HCT116 (cell line): ENCODE results near the gene TNRC6A. TPM values are rescaled to one million over a fixed set of nuclear protein-coding genes. Genes with fewer than 3 reads are reported as not detected.

Source experiments
- ATAC-seq: fragments of 200-7000 bp; cut with Tn5 transposase; 2 replicates; pipeline ENCODE4 v1.9.1; 2020; ENCODE audit warnings: mild to moderate bottlenecking, moderate library complexity
- BruUV-seq: library from RNA; stranded (reverse); fragments of 400-500 nt; replicated peaks from 2 replicates; lab custom pipeline; 2021; lab: Mats Ljungman, UMichigan
- CTCF ChIA-PET: fragments of 300-600 bp; sonication (Branson Sonifier 250); formaldehyde crosslinking; loops from one replicate; lab custom pipeline; 2021; ENCODE audit warnings: antibody characterized with exemption; lab: Charles Lee
- POLR2A ChIA-PET: fragments of 300-600, 350-600 bp; sonication (Branson Sonifier 250); formaldehyde crosslinking; loops from one replicate; lab custom pipeline; 2021; ENCODE audit warnings: antibody characterized with exemption; lab: Charles Lee
- RAD21 ChIA-PET, 2 experiments: fragments of 300-600 bp; sonication (Branson Sonifier 250); formaldehyde crosslinking; loops; one replicate each; lab custom pipeline; 2023; ENCODE audit warnings: low total read pairs in 2 of 2; ENCODE audit not compliant: uncharacterized antibody in 2 of 2, unreplicated experiment in 2 of 2, low non-redundant PET in 1 of 2; lab: Charles Lee
- DNase-seq: peaks from one replicate; pipeline ENCODE4 v3.0.0-alpha.2; 2010; ENCODE audit warnings: low read depth, low spot score
- H2AFZ ChIP-seq: fragments of 200-600 bp; shearing (Covaris generic), sonication (generic); 2 replicates; pipeline ENCODE4 v1.6.1; 2017; ENCODE audit warnings: low read depth, mixed run types, mixed read lengths, antibody characterized with exemption, low read length; ENCODE audit not compliant: poor library complexity, severe bottlenecking
- H3K27ac ChIP-seq: 2 replicates; pipeline ENCODE4 v1.5.1; 2012; ENCODE audit warnings: low read depth, low read length
- H3K27me3 ChIP-seq: fragments of 200-600 bp; sonication (generic); 2 replicates; pipeline ENCODE4 v1.6.1; 2016; ENCODE audit warnings: mixed run types, low read length, mixed read lengths; ENCODE audit not compliant: insufficient read depth
- H3K36me3 ChIP-seq, 2 experiments: fragments of 200-500 bp in 1 of 2; fragments of 200-600 bp in 1 of 2; sonication (Bioruptor generic) in 1 of 2; sonication (generic) in 1 of 2; 2 replicates each; pipeline versions ENCODE4 v1.5.1 to v1.6.1; 2014 to 2016; ENCODE audit warnings: low read length in 2 of 2, inconsistent platforms in 1 of 2, mixed read lengths in 1 of 2, mixed run types in 1 of 2; ENCODE audit not compliant: insufficient read depth in 2 of 2, control insufficient read depth in 1 of 2
- H3K4me1 ChIP-seq, 2 experiments: fragments of 200-600 bp in 1 of 2; sonication (generic) in 1 of 2; 2 replicates each; pipeline versions ENCODE4 v1.5.1 to v1.6.1; 2012 to 2017; ENCODE audit warnings: low read length in 2 of 2, inconsistent platforms in 1 of 2, mild to moderate bottlenecking in 1 of 2, mixed read lengths in 1 of 2, mixed run types in 1 of 2, moderate library complexity in 1 of 2; ENCODE audit not compliant: insufficient read depth in 2 of 2, control insufficient read depth in 1 of 2
- H3K4me2 ChIP-seq: fragments of 200-600 bp; sonication (generic); 2 replicates; pipeline ENCODE4 v1.6.1; 2017; ENCODE audit warnings: mixed run types, low read length, mixed read lengths
- H3K4me3 ChIP-seq, 2 experiments: fragments of 200-600 bp in 1 of 2; sonication (generic) in 1 of 2; replicated peaks in 1 of 2; 2 replicates each; pipeline ENCODE4 v1.5.1; 2011 to 2016; ENCODE audit warnings: low read length in 2 of 2, control low read depth in 1 of 2, low read depth in 1 of 2, mild to moderate bottlenecking in 1 of 2, mixed read lengths in 1 of 2, mixed run types in 1 of 2
- H3K79me2 ChIP-seq: fragments of 200-600 bp; sonication (generic); 2 replicates; pipeline ENCODE4 v1.6.1; 2017; ENCODE audit warnings: mild to moderate bottlenecking, mixed run types, low read length, moderate library complexity, mixed read lengths; ENCODE audit not compliant: insufficient read depth
- H3K9ac ChIP-seq: fragments of 200-600 bp; sonication (generic); 2 replicates; pipeline ENCODE4 v1.6.1; 2016; ENCODE audit warnings: low read length, mixed read lengths
- H3K9me2 ChIP-seq: fragments of 200-600 bp; sonication (generic), shearing (Covaris generic); 2 replicates; pipeline ENCODE4 v1.6.1; 2017; ENCODE audit warnings: mixed run types, mild to moderate bottlenecking, moderate library complexity; ENCODE audit not compliant: insufficient read depth
- H3K9me3 ChIP-seq, 2 experiments: fragments of 200-500 bp in 1 of 2; fragments of 200-600 bp in 1 of 2; sonication (Bioruptor generic) in 1 of 2; sonication (generic) in 1 of 2; 2 replicates each; pipeline ENCODE4 v1.6.1; 2014 to 2017; ENCODE audit warnings: low read length in 2 of 2, mixed read lengths in 2 of 2, inconsistent platforms in 1 of 2, low read depth in 1 of 2, mild to moderate bottlenecking in 1 of 2, mixed run types in 1 of 2, moderate library complexity in 1 of 2; ENCODE audit not compliant: control insufficient read depth in 1 of 2, insufficient read depth in 1 of 2
- H4K20me1 ChIP-seq: fragments of 200-600 bp; sonication (generic), shearing (Covaris generic); 2 replicates; pipeline ENCODE4 v1.6.1; 2017; ENCODE audit warnings: mixed run types, mild to moderate bottlenecking, moderate library complexity; ENCODE audit not compliant: insufficient read depth
- CBX3 ChIP-seq: IDR thresholded peaks from 2 replicates; pipeline ENCODE4 v1.6.1; 2012; ENCODE audit warnings: low read depth
- CTCF ChIP-seq, 3 experiments: fragments of 200-600 bp in 1 of 3; sonication (generic) in 1 of 3; IDR thresholded peaks in 2 of 3; conservative IDR thresholded peaks in 1 of 3; 2 replicates each; pipeline ENCODE4 v1.5.1; 2012 to 2017; ENCODE audit warnings: low read depth in 2 of 3, low read length in 2 of 3, antibody characterized with exemption in 1 of 3, borderline replicate concordance in 1 of 3, control low read depth in 1 of 3, mild to moderate bottlenecking in 1 of 3, mixed read lengths in 1 of 3, mixed run types in 1 of 3, moderate library complexity in 1 of 3; ENCODE audit not compliant: insufficient read depth in 1 of 3
- EZH2 ChIP-seq: fragments of 200-600 bp; sonication (generic); IDR thresholded peaks from 2 replicates; pipeline ENCODE4 v1.6.1; 2017; ENCODE audit warnings: antibody characterized with exemption, mixed run types
- EZH2phosphoT487 ChIP-seq: fragments of 200-600 bp; IDR thresholded peaks from 2 replicates; pipeline ENCODE4 v1.6.1; 2018; ENCODE audit warnings: antibody characterized with exemption, borderline replicate concordance
- JUND ChIP-seq: IDR thresholded peaks from 2 replicates; pipeline ENCODE4 v1.6.1; 2012
- MAX ChIP-seq: IDR thresholded peaks from 2 replicates; pipeline ENCODE4 v1.6.1; 2012
- POLR2AphosphoS5 ChIP-seq: IDR thresholded peaks from 2 replicates; pipeline ENCODE4 v1.6.1; 2011; ENCODE audit warnings: mild to moderate bottlenecking, low read depth, low read length, moderate library complexity
- RAD21 ChIP-seq: IDR thresholded peaks from 2 replicates; pipeline ENCODE4 v1.6.1; 2012; ENCODE audit warnings: low read depth, mild to moderate bottlenecking
- SP1 ChIP-seq: IDR thresholded peaks from 2 replicates; pipeline ENCODE4 v1.6.1; 2012; ENCODE audit warnings: low read depth
- TCF7L2 ChIP-seq: IDR thresholded peaks from 2 replicates; pipeline ENCODE4 v1.7.0; 2011; ENCODE audit warnings: borderline replicate concordance, inconsistent platforms; ENCODE audit not compliant: insufficient read depth, insufficient read length; ENCODE audit errors: extremely low read depth
- YY1 ChIP-seq: IDR thresholded peaks from 2 replicates; pipeline ENCODE4 v1.6.1; 2011; ENCODE audit warnings: low read length, low read depth, moderate library complexity, mild to moderate bottlenecking; ENCODE audit not compliant: insufficient replicate concordance; ENCODE audit errors: extremely low read depth
- ZNF274 ChIP-seq: fragments of 200-500 bp; sonication (Bioruptor generic); IDR thresholded peaks from 2 replicates; pipeline ENCODE4 v1.6.1; 2014; ENCODE audit warnings: mild to moderate bottlenecking, low read depth, low read length, inconsistent platforms
- intact Hi-C: fragments of 100-400 bp; cut with micrococcal nuclease; formaldehyde crosslinking; loops from 2 replicates; pipeline ENCODE4 v1.10.0; 2022
- total RNA-seq: library from RNA; stranded (reverse); gene quantifications from one replicate; pipeline ENCODE4 v1.2.1, GENCODE V29; 2021; ENCODE audit not compliant: unreplicated experiment
- TF ChIP-seq, protein P1 (sequence below): IDR thresholded peaks from 2 replicates; pipeline ENCODE4 v1.6.1; 2012

Gene TNRC6A
- total RNA-seq, 1 experiment from 2014 or later, result 37.0 TPM

DNA sequence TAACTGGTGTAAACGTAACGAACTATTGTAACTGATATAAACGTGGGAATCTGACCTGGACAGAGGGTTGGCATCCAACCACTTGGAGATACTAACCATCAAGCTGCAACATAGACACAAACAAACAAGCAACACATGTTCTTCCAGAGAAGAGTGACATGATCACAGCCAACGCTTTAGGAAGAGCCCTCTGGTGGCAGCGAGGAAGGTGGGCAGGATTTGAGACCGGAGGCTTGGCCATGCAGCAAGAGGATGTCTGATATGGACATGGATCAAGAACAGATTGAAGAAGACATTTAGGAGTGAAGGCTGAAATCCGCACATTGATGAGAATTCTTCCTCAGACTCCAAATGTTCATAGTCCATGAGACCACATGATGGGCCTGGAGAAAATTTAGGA, 40.3 kb upstream of the TNRC6A start:
- no TSS peak for BruUV-seq
- no peak overlapping the region for H3K4me3 ChIP-seq
- TF ChIP-seq SP1 (no peak), EZH2phosphoT487 (no peak), RAD21 (peak; percentile 70), CBX3 (no peak; the same call in 1 of the 2 replicates), EZH2 (no peak), MAX (peak; percentile 55; the same call in 1 of the 2 replicates), CTCF (IDR thresholded peaks at IDR 0.05 in 2 of 3, conservative IDR thresholded peaks at IDR 0.05 in 1 of 3; ENCODE audit: borderline replicate concordance in 1 of 3, insufficient read depth in 1 of 3, low read depth in 2 of 3, low read length in 2 of 3) (peak; percentile 63 to 89 (median 86); a peak in 5 of 6 replicates), ZNF274 (no peak), TCF7L2 (no peak), POLR2AphosphoS5 (no peak), YY1 (no peak), JUND (no peak)
- TF ChIP-seq, protein P1, sequence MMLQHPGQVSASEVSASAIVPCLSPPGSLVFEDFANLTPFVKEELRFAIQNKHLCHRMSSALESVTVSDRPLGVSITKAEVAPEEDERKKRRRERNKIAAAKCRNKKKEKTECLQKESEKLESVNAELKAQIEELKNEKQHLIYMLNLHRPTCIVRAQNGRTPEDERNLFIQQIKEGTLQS, result no peak
- intact Hi-C loops, result loop anchor here (1.0 to 5.0 kb wide), 3 partner anchors 109 to 172 kb away; no protein-coding TSS in a partner anchor
- H3K27ac ChIP-seq, result no peak overlapping the region
- H3K9ac ChIP-seq, result no peak overlapping the region
- H3K79me2 ChIP-seq, result no peaks in the 10 kb centered on the region
- no peak overlapping the region for H2AFZ ChIP-seq
- H3K9me2 ChIP-seq, result no peaks in the 10 kb centered on the region
- no peak overlapping the region for H3K4me2 ChIP-seq
- no peaks in the 10 kb centered on the region for H3K9me3 ChIP-seq
- no peaks in the 10 kb centered on the region for H4K20me1 ChIP-seq
- ChIA-PET POLR2A (no interaction called here), RAD21 (interaction anchor here in 1 of 2 experiments (0.6 kb wide), 1 partner anchor 111 kb away, joined by 3 read pairs; no protein-coding TSS in a partner anchor), CTCF (interaction anchor here (0.9 to 2.7 kb wide), 4 partner anchors 15 to 112 kb away, joined by 3 to 9 read pairs (median 4); no protein-coding TSS in a partner anchor)
- no peaks in the 10 kb centered on the region for H3K36me3 ChIP-seq
- H3K4me1 ChIP-seq, result no peaks in the 10 kb centered on the region
- ATAC-seq (peak; percentile 97), DNase-seq (peak; percentile 57)
- no peaks in the 10 kb centered on the region for H3K27me3 ChIP-seq
